ENCODE data around the gene OR2A14. TPM values are rescaled to one million over a fixed set of nuclear protein-coding genes. Genes with fewer than 3 reads are reported as not detected.

OR2A14 gene
- polyA plus RNA-seq, 1 donor from 2014 or later, result not detected

GRCh38 chr7:144134116-144134515, 11.1 kb downstream of the OR2A14 start:
- Histone ChIP-seq H3K36me3 (ENCODE audit: insufficient read depth, low read length) (no peaks in the 10 kb centered on the region), H3K4me2 (ENCODE audit: low read length) (no peak overlapping the region), H3F3A (ENCODE audit: insufficient read depth, low read length, poor library complexity, severe bottlenecking) (no peaks in the 10 kb centered on the region), H3K27me3 (ENCODE audit: insufficient read depth, low read depth, low read length) (no peaks in the 10 kb centered on the region), H3K27ac (ENCODE audit: low read length) (no peak overlapping the region), H2AFZ (ENCODE audit: low read depth, low read length) (no peak overlapping the region), H4K20me1 (ENCODE audit: insufficient read depth) (no peaks in the 10 kb centered on the region), H3K79me2 (replicated peaks; ENCODE audit: insufficient read depth, low read length) (no peaks in the 10 kb centered on the region), H3K4me3 (ENCODE audit: low read length) (no peak overlapping the region), H3K9ac (ENCODE audit: low read length) (no peak overlapping the region), H3K9me3 (ENCODE audit: low read length) (no peaks in the 10 kb centered on the region), H3K9me2 (ENCODE audit: insufficient read depth, low read length) (no peaks in the 10 kb centered on the region)
- TF ChIP-seq EZH2 (IDR thresholded peaks at IDR 0.05; ENCODE audit: borderline replicate concordance, insufficient read depth, low read length, poor library complexity, severe bottlenecking) (no peak), MXI1 (conservative IDR thresholded peaks at IDR 0.05; ENCODE audit: poor library complexity, severe bottlenecking) (no peak), POLR2AphosphoS5 (IDR thresholded peaks at IDR 0.05) (no peak), CTCF (IDR thresholded peaks at IDR 0.05; ENCODE audit: poor library complexity, severe bottlenecking) (no peak)

- H2AFZ ChIP-seq (ENCODE audit: low read depth, low read length), result no peak overlapping the region
- no peaks in the 10 kb centered on the region for H3K36me3 ChIP-seq (ENCODE audit: insufficient read depth, low read length)
- no peak overlapping the region for H3K27ac ChIP-seq (ENCODE audit: low read length)
- H3K9me3 ChIP-seq (ENCODE audit: low read length), result no peaks in the 10 kb centered on the region
- TF ChIP-seq EP300 (conservative IDR thresholded peaks at IDR 0.05; ENCODE audit: poor library complexity, severe bottlenecking) (no peak), EZH2 (IDR thresholded peaks at IDR 0.05; ENCODE audit: borderline replicate concordance, insufficient read depth, low read length, poor library complexity, severe bottlenecking) (no peak), RAD21 (conservative IDR thresholded peaks at IDR 0.05) (no peak), REST (IDR thresholded peaks at IDR 0.05; ENCODE audit: borderline replicate concordance) (no peak), SMC3 (conservative IDR thresholded peaks at IDR 0.05; ENCODE audit: poor library complexity) (no peak), POLR2AphosphoS5 (IDR thresholded peaks at IDR 0.05) (no peak), CTCF (IDR thresholded peaks at IDR 0.05; ENCODE audit: poor library complexity, severe bottlenecking) (no peak), MXI1 (conservative IDR thresholded peaks at IDR 0.05; ENCODE audit: poor library complexity, severe bottlenecking) (no peak), TAF1 (IDR thresholded peaks at IDR 0.05; ENCODE audit: low read depth) (no peak)
- no peaks in the 10 kb centered on the region for H3K27me3 ChIP-seq (ENCODE audit: insufficient read depth, low read depth, low read length)
- no peaks in the 10 kb centered on the region for H3K9me2 ChIP-seq (ENCODE audit: insufficient read depth, low read length)
- H3K79me2 ChIP-seq (replicated peaks; ENCODE audit: insufficient read depth, low read length), result no peaks in the 10 kb centered on the region
- H3F3A ChIP-seq (ENCODE audit: insufficient read depth, low read length, poor library complexity, severe bottlenecking), result no peaks in the 10 kb centered on the region
- H3K9ac ChIP-seq (ENCODE audit: low read length), result no peak overlapping the region
- no peak overlapping the region for H3K4me3 ChIP-seq (ENCODE audit: low read length)
- no peaks in the 10 kb centered on the region for H4K20me1 ChIP-seq (ENCODE audit: insufficient read depth)
- no peak overlapping the region for H3K4me2 ChIP-seq (ENCODE audit: low read length)
Measured at GRCh38 chr7:144137501-144137900, 14.5 kb downstream of the OR2A14 start.
